ENCODE results near the gene PKIB.
A peak's percentile ranks its signal among the peaks of the same experiment; 100 is the strongest.

The PKIB gene

DNA sequence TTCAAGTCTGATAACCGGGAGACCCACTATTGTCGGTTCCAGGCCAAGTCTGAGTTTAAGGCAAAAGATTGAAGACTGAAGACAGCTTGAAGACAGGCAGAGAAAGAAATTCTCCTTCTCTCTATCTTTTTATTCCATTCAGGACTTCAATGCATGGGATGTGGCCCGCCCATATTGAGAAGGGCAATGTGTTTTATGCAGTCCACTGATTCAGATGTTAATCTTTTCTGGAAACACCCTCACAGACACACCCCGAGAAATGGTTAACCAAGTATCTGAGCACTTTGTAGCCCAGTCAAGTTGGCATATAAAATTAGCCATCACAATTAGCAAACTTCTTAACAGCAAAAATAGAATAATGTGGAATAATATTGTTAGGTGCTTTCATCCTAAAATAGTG lies 93.9 kb downstream of the PKIB start:
- DNase-seq (ENCODE audit: low spot score) (no peak), FAIRE-seq (no peak)

GRCh38 chr6:122709922-122710512 lies 99.8 kb downstream of the PKIB start:
- FAIRE-seq = no peak
- DNase-seq (ENCODE audit: low spot score) = no peak

GRCh38 chr6:122710908-122711635 lies 100.9 kb downstream of the PKIB start:
- DNase-seq (ENCODE audit: low spot score) (no peak), FAIRE-seq (no peak)

DNA sequence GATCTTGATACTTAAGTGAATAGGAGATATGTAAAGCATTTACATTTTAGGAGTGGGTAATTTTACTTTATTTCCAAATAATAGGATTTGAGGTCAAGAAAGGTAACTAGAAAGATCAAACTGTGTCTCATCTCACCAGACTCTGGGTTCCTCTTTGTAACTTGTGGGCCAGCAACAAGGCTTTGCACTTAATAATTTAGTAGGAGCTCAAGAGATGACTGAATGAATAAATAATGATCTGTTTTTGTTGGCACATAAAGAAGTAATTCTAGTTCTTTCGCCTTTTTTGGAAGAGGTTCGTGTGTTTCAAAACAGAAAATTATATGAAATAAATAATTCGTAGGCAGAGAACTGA lies 101.9 kb downstream of the PKIB start:
- FAIRE-seq (no peak), DNase-seq (ENCODE audit: low spot score) (no peak)

GRCh38 chr6:122712448-122713137 lies 102.4 kb downstream of the PKIB start:
- FAIRE-seq = no peak
- no peak for DNase-seq (ENCODE audit: low spot score)

DNA sequence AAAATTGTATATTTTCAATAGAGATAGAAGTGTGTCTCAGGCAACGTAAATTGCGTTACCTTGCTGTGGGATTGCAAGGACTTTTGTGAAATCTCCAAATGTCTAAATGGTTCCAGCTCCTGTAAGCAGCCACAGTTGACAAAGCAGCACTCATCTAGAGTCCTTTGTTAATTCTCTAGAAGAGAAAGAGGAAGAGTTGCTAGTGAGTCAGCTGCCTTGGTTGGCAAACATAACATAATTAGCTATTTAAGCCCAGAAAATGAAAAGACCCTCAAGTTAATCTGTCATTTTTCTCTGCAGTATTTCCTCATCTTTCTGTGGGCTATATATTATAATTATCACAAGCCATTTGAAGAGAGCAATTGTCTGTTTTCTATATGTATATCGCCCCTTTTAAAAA lies 102.9 kb downstream of the PKIB start:
- FAIRE-seq (no peak), DNase-seq (ENCODE audit: low spot score) (no peak)

- DNase-seq (ENCODE audit: low spot score) (no peak), FAIRE-seq (no peak)
Measured at GRCh38 chr6:122714059-122714458, 103.9 kb downstream of the PKIB start.

DNA sequence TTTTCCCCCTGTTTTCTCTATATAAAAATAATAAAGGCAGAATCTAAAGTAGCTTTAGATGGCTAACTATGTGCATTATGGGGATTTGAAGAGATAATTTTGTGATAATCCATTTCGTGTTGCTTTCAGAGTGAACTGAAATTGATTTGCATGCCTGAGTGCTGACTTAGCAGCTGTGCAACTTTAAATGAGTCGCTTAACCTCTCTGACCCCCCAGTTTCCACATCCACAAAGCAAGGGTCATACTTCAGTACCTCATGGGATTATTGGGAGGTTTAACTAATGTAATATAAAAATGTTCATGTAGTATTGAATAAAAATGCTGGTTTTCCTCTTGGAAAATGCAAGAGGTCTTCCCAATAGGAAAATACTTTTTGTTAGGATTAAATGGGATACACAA lies 105.5 kb downstream of the PKIB start:
- DNase-seq (ENCODE audit: low spot score) (no peak), FAIRE-seq (no peak)

GRCh38 chr6:122717350-122717749 lies 107.1 kb downstream of the PKIB start:
- FAIRE-seq = no peak
- no peak for DNase-seq (ENCODE audit: low spot score)

DNA sequence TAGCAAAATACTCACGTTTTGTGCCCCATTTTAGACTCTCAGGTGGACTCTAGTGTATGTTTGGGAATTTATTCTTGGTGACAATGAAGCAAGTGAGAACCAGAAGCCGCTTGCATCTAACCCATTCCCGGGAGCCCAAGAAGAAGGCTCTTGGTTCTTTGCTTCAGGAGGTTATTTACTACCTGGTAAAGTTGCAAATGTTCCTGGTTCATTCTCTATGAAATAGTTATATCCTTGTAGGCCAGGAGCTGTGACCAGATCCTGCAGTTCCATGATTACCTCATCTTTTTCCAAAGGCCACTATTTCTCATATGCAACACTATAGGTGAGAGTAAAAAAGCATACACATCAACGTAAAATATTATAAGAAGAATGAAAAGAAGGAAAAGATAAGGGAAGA lies 108.4 kb downstream of the PKIB start:
- DNase-seq (ENCODE audit: low spot score) (no peak), FAIRE-seq (no peak)

- FAIRE-seq (no peak), DNase-seq (ENCODE audit: low spot score) (no peak)
Measured at GRCh38 chr6:122719176-122719575, 109.0 kb downstream of the PKIB start.

GRCh38 chr6:122722746-122723145 lies 112.5 kb downstream of the PKIB start:
- DNase-seq (ENCODE audit: low spot score) (peak; percentile 6), FAIRE-seq (no peak)

DNA sequence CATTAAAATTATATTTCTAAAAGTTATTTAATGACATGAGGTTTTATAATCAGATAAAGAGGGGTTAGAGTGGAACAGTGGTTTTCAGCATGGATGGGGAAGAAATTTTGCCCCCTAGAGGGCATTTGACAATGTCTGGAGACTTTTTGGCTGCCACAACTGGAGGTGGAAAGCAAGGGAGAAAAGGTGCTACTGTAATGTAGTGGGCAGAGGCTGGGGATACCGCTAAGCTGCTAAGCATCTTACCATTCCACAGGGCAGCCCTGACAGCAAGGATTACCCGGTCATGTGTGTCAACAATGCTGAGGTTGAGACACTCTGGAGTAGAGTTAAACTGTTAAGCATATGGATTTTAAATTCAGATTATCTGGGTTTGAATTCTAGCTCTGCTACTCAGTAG lies 116.4 kb downstream of the PKIB start:
- FAIRE-seq = peak; percentile 48
- no peak for DNase-seq (ENCODE audit: low spot score)

GRCh38 chr6:122727244-122727643 lies 117.0 kb downstream of the PKIB start:
- DNase-seq (ENCODE audit: low spot score) (no peak), FAIRE-seq (no peak)

DNA sequence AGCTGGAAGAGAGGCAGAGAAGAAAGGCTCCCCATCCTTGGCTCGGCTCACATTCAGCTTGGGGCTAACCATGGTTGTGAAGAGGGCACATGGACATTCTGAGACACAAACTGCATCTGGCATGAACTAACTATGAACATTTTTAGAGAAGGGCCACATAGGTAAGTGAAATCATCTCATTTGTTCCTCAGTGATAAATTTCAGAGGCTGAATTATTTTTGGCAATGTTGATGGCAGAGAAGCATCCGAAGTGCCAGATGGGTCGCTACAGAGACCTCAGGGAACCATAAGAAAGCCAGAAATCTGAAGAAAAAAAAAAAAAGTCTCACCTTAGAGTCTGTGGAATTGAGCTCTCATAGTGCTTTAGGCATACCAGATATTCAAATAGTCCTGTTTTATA lies 120.1 kb downstream of the PKIB start:
- FAIRE-seq (no peak), DNase-seq (ENCODE audit: low spot score) (no peak)

DNA sequence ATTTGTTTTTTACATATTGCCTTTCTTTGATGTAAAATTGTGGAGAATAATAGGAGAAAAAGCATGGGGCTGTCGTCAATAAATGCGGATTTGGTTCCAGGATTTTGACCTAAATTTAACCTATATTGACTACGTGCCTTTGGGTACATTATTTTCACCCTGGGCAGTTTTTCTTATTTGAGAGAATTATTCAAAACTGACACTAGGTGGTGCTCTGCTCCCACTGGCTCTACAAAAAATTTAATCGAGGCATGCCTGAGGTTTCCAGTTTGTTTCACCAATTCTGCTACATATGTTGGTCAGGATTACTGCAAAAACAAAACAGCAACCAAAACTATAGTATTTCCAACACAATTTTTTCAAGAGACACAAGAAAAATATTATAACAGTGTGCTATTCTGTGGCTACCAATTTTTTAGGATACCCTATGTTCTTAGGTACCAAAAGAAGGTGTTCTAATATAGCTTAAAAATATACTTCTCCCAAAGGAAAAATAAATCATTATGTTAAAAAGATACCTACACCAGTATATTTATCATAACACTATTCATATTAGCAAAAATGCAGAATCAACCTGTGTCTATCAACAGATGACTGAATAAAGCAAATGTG lies 120.7 kb downstream of the PKIB start:
- DNase-seq (ENCODE audit: low spot score) = peak; percentile 10
- peak; percentile 52 for FAIRE-seq

DNA sequence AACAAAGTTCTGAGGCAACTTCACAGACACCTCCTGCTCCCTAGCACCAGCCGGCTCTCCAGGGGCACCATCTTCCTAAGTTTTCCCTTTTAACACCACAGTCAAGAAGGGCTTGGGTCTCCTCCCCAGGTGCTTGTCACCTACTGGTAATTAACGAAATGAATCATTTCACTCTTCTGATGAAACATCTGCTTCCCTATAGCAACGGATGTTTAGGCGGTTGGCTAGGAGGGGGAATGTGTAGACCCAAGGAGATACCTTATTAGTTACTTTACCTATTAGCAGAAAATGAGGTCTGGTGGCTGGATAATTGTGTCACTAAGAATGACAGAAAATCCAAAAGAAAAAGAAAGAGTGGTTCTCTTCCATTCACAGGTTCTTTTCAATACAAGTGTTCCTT lies 123.1 kb downstream of the PKIB start:
- DNase-seq (ENCODE audit: low spot score) (no peak), FAIRE-seq (no peak)

DNA sequence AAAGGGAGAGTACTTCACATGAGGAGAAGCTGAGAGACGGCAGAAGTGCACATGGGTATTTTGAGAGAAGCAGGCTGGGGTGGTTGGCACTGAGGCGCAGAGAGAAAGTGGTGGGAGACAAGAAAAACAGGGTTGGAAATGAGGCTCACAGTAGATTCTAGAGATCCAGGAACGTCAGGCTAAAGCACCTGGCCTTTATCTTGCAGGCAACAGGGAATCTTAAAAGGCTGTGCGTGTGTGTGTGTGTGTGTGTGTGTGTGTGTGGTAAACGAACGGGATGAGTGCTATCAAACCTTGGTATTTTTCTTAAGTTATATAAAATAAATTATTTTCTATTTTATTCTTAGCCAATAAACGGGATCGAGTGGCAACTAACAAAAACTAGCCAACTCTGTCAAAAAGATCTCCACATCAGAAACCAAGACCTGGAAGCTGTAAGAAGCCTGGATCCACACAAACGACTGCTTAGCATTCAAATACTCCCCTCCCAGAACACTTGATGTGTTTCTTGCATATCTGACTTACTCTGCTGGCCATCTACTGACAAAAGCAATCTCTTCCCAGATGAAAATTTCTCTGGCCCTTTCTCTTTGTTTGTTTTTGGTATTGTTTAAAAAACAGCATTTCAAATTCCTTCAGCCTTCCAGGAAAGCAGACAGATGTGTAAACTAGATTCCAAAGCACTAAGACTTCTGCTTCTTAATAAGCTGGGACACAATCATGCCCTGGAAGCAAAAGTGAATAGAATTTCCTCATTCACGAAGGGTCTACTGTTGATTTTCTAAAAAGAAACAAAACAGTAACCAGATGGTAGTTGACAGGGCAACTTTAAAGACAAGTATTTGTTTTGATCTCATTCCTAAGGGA lies 124.6 kb downstream of the PKIB start:
- DNase-seq (ENCODE audit: low spot score) (no peak), FAIRE-seq (no peak)

GRCh38 chr6:122735582-122735981 lies 125.4 kb downstream of the PKIB start:
- FAIRE-seq (no peak), DNase-seq (ENCODE audit: low spot score) (no peak)

DNA sequence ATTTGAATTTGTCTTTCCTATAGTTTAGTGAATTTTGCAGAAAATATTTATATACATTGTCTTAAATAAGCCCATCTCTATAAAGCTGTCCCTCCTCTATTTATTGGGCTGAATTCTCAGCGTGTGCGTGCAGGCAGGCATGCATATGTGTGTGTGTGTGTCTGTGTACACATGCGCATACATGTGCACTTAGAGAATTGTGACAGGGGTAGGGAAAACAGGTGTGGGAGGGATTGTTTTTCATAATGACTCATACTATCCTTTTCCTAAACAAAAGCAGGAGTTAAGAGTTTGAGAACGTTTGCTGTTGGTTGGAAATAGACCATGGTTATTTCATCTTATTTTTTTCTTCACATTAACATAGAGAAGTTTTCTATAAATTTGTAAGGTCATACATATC lies 126.0 kb downstream of the PKIB start:
- DNase-seq (ENCODE audit: low spot score) (no peak), FAIRE-seq (no peak)

GRCh38 chr6:122736616-122737015 lies 126.4 kb downstream of the PKIB start:
- DNase-seq (ENCODE audit: low spot score) (no peak), FAIRE-seq (no peak)

- DNase-seq (ENCODE audit: low spot score) (no peak), FAIRE-seq (no peak)
Measured at GRCh38 chr6:122740091-122740490, 129.9 kb downstream of the PKIB start.
